K562 (cell line): Measurements from ENCODE around the gene PEDS1. TPM values are rescaled to one million over a fixed set of nuclear protein-coding genes. Genes with fewer than 3 reads are reported as not detected.
A peak's percentile ranks its signal among the peaks of the same experiment; 100 is the strongest.

Experiments used
- CHAMP1 ChIP-seq: fragments of 450-650 bp; IDR thresholded peaks from 2 replicates; pipeline ENCODE4 v1.6.1; 2016; ENCODE audit warnings: mild to moderate bottlenecking
- CLOCK ChIP-seq: fragments of 250-450 bp; sonication (Bioruptor Pico); IDR thresholded peaks from 2 replicates; pipeline ENCODE4 v1.4.0; 2020; ENCODE audit warnings: mild to moderate bottlenecking, moderate library complexity, borderline replicate concordance
- DDX20 ChIP-seq: fragments of 450-650 bp; IDR thresholded peaks from 2 replicates; pipeline ENCODE4 v1.6.1; 2016; ENCODE audit warnings: missing genetic modification characterization, low read depth, mild to moderate bottlenecking, missing compliant biosample characterization, moderate library complexity
- EGR1 ChIP-seq: fragments of 450-650 bp; conservative IDR thresholded peaks from 2 replicates; pipeline ENCODE4 v1.6.1; 2017; ENCODE audit warnings: mild to moderate bottlenecking
- FIP1L1 ChIP-seq: fragments of 200-400 bp; formaldehyde crosslinking; IDR thresholded peaks from 2 replicates; pipeline ENCODE4 v1.6.1; 2018; ENCODE audit warnings: mild to moderate bottlenecking, low read depth, low read length; ENCODE audit not compliant: poor library complexity, severe bottlenecking
- FOXP4 ChIP-seq: sonication (generic); formaldehyde crosslinking; IDR thresholded peaks from 2 replicates; pipeline ENCODE4 v1.8.0; 2022; ENCODE audit warnings: mild to moderate bottlenecking, missing genetic modification reagents, borderline replicate concordance
- HEY1 ChIP-seq: fragments of 250-450 bp; sonication (Bioruptor Pico); IDR thresholded peaks from 2 replicates; pipeline ENCODE4 v1.5.0; 2020; ENCODE audit warnings: mild to moderate bottlenecking, moderate library complexity, borderline replicate concordance
- HNRNPH1 ChIP-seq: fragments of 200-400 bp; formaldehyde crosslinking; optimal IDR thresholded peaks from 2 replicates; pipeline ENCODE3; 2017; ENCODE audit warnings: low read depth, mild to moderate bottlenecking, low read length, moderate library complexity
- HNRNPK ChIP-seq: fragments of 200-400 bp; formaldehyde crosslinking; IDR thresholded peaks from one replicate; pipeline ENCODE4 v1.6.1; 2018; ENCODE audit warnings: mild to moderate bottlenecking, low read depth, low read length; ENCODE audit not compliant: poor library complexity, severe bottlenecking
- KDM4B ChIP-seq, 2 experiments: fragments of 450-650 bp in 1 of 2; sonication (generic) in 1 of 2; IDR thresholded peaks; 2 replicates each; pipeline ENCODE4 v1.6.1; 2016 to 2017; ENCODE audit warnings: borderline replicate concordance in 2 of 2, antibody characterized with exemption in 1 of 2, low read depth in 1 of 2, mild to moderate bottlenecking in 1 of 2
- LCOR ChIP-seq: sonication (generic); formaldehyde crosslinking; IDR thresholded peaks from 2 replicates; pipeline ENCODE4 v1.8.0; 2022; ENCODE audit warnings: mild to moderate bottlenecking, missing genetic modification reagents
- MTF1 ChIP-seq: fragments of 250-450 bp; sonication (Bioruptor Pico); IDR thresholded peaks from 2 replicates; pipeline ENCODE4 v1.9.0; 2021; ENCODE audit warnings: moderate library complexity, mild to moderate bottlenecking, inconsistent platforms, borderline replicate concordance
- POLR2B ChIP-seq: fragments of 450-650 bp; IDR thresholded peaks from 2 replicates; pipeline ENCODE4 v1.6.1; 2018; ENCODE audit warnings: low read depth; ENCODE audit not compliant: partially characterized antibody
- RBBP5 ChIP-seq: fragments of 200-600 bp; sonication (generic); IDR thresholded peaks from 2 replicates; pipeline ENCODE4 v1.6.1; 2012; ENCODE audit warnings: borderline replicate concordance, mild to moderate bottlenecking, low read length, control low read depth, inconsistent platforms; ENCODE audit not compliant: insufficient read depth, poor library complexity, severe bottlenecking
- SAFB ChIP-seq: fragments of 200-400 bp; formaldehyde crosslinking; IDR thresholded peaks from 2 replicates; pipeline ENCODE4 v1.6.1; 2017; ENCODE audit warnings: low read depth, low read length, borderline replicate concordance
- TBP ChIP-seq: optimal IDR thresholded peaks from 2 replicates; pipeline ENCODE3; 2011; ENCODE audit warnings: low read depth, low read length, improper control_type of control experiment
- ZFP36 ChIP-seq: fragments of 150-350 bp; IDR thresholded peaks from 2 replicates; pipeline ENCODE4 v1.6.1; 2018; ENCODE audit warnings: low read length, low read depth; ENCODE audit not compliant: partially characterized antibody
- ZNF24 ChIP-seq: fragments of 450-650 bp; IDR thresholded peaks from 2 replicates; pipeline ENCODE4 v1.6.1; 2016
- ZNF274 ChIP-seq: IDR thresholded peaks from 2 replicates; pipeline ENCODE4 v1.6.1; 2011; ENCODE audit warnings: low read depth, mild to moderate bottlenecking, low read length, moderate library complexity, borderline replicate concordance
- ZNF586 ChIP-seq: fragments of 450-650 bp; formaldehyde crosslinking; conservative IDR thresholded peaks from 2 replicates; pipeline ENCODE4 v1.4.0; 2020; ENCODE audit warnings: mild to moderate bottlenecking, moderate library complexity
- polyA plus RNA-seq, 8 experiments: library from polyadenylated mRNA; depleted of rRNA in 4 of 8; stranded (reverse) in 5 of 8; unstranded in 3 of 8; fragments of >200 nt; fragmentation: Nextera tagmentation in 2 of 8; fragmentation: Illumina TruSeq in 1 of 8; extraction: Ambion mirVana in 2 of 8; extraction: Trizol in 1 of 8; gene quantifications; 2 replicates each; pipeline versions ENCODE4 v1.2.1 to v1.2.3, GENCODE V29; 2011 to 2014; ENCODE audit warnings: inconsistent platforms in 1 of 8, missing spikeins in 1 of 8
- total RNA-seq, 7 experiments: library from RNA; depleted of rRNA in 6 of 7; stranded (reverse); fragments of >200 nt in 6 of 7; fragmentation: Illumina TruSeq in 2 of 7; extraction: Trizol in 2 of 7; gene quantifications; 2 replicates each; pipeline versions ENCODE4 v1.2.1 to v1.2.3, GENCODE V29; 2011 to 2021; ENCODE audit warnings: low replicate concordance in 1 of 7

The PEDS1 gene
- total and polyA plus RNA-seq, 9 of the 15 experiments (the other 6 are each of a cell fraction or from before 2014, with no cell fraction given) = 2.9 to 38.5 (median 24.2) TPM

DNA sequence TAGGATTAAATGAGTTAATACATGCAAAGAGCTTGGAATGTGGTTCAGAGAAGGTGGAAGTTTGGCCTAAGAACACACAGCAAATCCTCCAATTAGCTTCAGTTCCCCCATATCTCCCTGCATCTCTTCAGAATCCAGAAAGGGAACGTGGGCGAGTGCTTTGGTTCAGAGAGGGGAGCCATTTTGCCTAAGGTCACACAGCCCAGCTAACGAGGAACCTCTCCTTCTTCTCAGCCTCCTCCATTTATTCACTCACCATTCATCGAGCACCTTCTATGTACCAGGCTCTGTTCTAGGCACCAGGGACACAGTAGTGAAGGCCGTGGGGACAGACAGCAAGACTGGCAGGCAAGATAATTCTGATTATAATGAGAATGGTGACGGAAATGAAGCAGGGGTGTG is 34.8 kb upstream of the PEDS1 start (continued):
- no peak for TF ChIP-seq CLOCK (CRISPR knock-in tag)
- TF ChIP-seq POLR2B = no peak
- TF ChIP-seq MTF1 = no peak
- TF ChIP-seq FOXP4 = no peak
- no peak for TF ChIP-seq TBP
- no peak for TF ChIP-seq KDM4B (IDR thresholded peaks at IDR 0.05; ENCODE audit: borderline replicate concordance in 2 of 2, low read depth in 1 of 2)
- no peak for TF ChIP-seq HNRNPH1
- TF ChIP-seq ZNF274 = no peak
- TF ChIP-seq EGR1 = peak; percentile 61; the same call in 1 of the 2 replicates
- no peak for TF ChIP-seq ZNF586
- no peak for TF ChIP-seq RBBP5
- peak; percentile 49 for TF ChIP-seq ZNF24
- TF ChIP-seq HNRNPK = no peak
- no peak for TF ChIP-seq SAFB
- TF ChIP-seq LCOR = no peak
- no peak for TF ChIP-seq CHAMP1
- no peak for TF ChIP-seq HEY1 (CRISPR knock-in tag)
- TF ChIP-seq DDX20 (tag) = no peak
- peak; percentile 87 for TF ChIP-seq ZFP36
- TF ChIP-seq FIP1L1 = no peak
